A673 (cell line): Measurements from ENCODE around the gene CSNK1A1L.

Experiments used
- CTCF ChIP-seq: fragments of 300-800, 200-600 bp; sonication (generic); conservative IDR thresholded peaks from 2 replicates; pipeline ENCODE4 v1.5.1; 2017; ENCODE audit warnings: low read depth, mild to moderate bottlenecking, antibody characterized with exemption, low read length, moderate library complexity, mixed read lengths
- EZH2 ChIP-seq: fragments of 200-600 bp; sonication (generic); IDR thresholded peaks from 2 replicates; pipeline ENCODE4 v1.6.1; 2017; ENCODE audit warnings: borderline replicate concordance, low read depth, mild to moderate bottlenecking, mixed read lengths, antibody characterized with exemption, low read length; ENCODE audit not compliant: poor library complexity, severe bottlenecking

GRCh38 chr13:37067874-37068273 is 37.6 kb downstream of the CSNK1A1L start:
- TF ChIP-seq EZH2 (no peak), CTCF (no peak)
